Measurements from ENCODE around the gene PKNOX2.

DNA sequence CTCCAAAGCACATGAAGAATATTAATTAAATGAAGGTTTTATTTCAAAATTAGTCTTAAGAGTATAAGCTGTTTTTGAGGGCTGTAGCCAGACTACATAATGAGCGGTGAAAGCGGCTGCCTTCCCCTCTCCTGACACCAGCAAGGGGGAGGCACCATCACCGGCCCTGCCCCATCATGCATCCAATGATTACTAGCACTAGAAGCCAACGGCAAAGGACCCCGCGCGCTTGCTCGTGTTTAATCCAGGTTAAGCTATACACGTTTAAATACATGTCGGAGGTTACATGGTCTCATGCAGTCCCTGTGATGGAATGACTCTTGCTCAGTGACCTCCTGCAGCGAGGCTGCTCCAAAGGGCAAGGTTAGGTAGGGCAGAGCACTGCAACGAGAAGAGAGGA, 281.2 kb downstream of the PKNOX2 start:
- TF ChIP-seq, protein P1, sequence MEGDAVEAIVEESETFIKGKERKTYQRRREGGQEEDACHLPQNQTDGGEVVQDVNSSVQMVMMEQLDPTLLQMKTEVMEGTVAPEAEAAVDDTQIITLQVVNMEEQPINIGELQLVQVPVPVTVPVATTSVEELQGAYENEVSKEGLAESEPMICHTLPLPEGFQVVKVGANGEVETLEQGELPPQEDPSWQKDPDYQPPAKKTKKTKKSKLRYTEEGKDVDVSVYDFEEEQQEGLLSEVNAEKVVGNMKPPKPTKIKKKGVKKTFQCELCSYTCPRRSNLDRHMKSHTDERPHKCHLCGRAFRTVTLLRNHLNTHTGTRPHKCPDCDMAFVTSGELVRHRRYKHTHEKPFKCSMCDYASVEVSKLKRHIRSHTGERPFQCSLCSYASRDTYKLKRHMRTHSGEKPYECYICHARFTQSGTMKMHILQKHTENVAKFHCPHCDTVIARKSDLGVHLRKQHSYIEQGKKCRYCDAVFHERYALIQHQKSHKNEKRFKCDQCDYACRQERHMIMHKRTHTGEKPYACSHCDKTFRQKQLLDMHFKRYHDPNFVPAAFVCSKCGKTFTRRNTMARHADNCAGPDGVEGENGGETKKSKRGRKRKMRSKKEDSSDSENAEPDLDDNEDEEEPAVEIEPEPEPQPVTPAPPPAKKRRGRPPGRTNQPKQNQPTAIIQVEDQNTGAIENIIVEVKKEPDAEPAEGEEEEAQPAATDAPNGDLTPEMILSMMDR (IDR thresholded peaks at IDR 0.05), result no peak
- no peak for TF ChIP-seq POLR2A (IDR thresholded peaks at IDR 0.05)

All from lower leg skin (tissue), 3 donors.